Kidney epithelial cell (primary cell): ENCODE data around the gene RAD51C. TPM values are rescaled to one million over a fixed set of nuclear protein-coding genes. Genes with fewer than 3 reads are reported as not detected.
"Not testable (repeated sequence)": the region's sequence is repeated elsewhere in the genome, so short reads cannot be mapped to it uniquely, and the experiment has no call there.

Experiments
- DNase-seq: peaks from one replicate; pipeline ENCODE4 v3.0.0-alpha.2; 2010; ENCODE audit warnings: low read depth
- H3K27me3 ChIP-seq: 2 replicates; pipeline ENCODE4 v1.6.0; 2011; ENCODE audit warnings: low read length; ENCODE audit not compliant: control insufficient read depth, insufficient read depth
- H3K36me3 ChIP-seq: 2 replicates; pipeline ENCODE4 v1.5.1; 2011; ENCODE audit warnings: low read length; ENCODE audit not compliant: control insufficient read depth, insufficient read depth
- H3K4me3 ChIP-seq: 2 replicates; pipeline ENCODE4 v1.5.1; 2011; ENCODE audit warnings: low read depth, mild to moderate bottlenecking, control low read depth, low read length
- total RNA-seq: library from RNA; depleted of rRNA; stranded (reverse); fragments of >200 nt; gene quantifications from 2 replicates; pipeline ENCODE4 v1.2.3, GENCODE V29; 2015
- TF ChIP-seq, protein P1 (sequence below): IDR thresholded peaks from 2 replicates; pipeline ENCODE4 v1.5.1; 2011; ENCODE audit warnings: mild to moderate bottlenecking, moderate library complexity, low read length, control low read depth, inconsistent platforms; ENCODE audit not compliant: insufficient read depth, poor library complexity, severe bottlenecking

Gene RAD51C
- total RNA-seq, 1 donor from 2014 or later: 26.9 TPM

DNA sequence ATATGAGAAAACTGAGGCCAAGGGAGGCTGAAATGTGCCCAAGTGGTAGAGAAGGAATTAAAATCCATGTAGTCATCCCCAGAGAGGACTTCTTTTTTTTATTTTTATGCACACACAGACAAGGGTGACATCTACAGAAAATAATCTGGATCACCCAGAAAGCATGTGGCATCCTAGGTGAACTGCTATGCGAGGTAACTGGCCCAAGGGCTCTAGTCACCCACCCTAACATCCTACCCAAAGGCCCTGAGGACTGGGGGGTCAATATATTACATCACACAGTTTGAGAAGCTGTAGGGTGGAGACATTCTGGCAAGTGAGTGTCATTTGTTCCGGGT, 23.8 kb upstream of the RAD51C start:
- TF ChIP-seq, protein P1, sequence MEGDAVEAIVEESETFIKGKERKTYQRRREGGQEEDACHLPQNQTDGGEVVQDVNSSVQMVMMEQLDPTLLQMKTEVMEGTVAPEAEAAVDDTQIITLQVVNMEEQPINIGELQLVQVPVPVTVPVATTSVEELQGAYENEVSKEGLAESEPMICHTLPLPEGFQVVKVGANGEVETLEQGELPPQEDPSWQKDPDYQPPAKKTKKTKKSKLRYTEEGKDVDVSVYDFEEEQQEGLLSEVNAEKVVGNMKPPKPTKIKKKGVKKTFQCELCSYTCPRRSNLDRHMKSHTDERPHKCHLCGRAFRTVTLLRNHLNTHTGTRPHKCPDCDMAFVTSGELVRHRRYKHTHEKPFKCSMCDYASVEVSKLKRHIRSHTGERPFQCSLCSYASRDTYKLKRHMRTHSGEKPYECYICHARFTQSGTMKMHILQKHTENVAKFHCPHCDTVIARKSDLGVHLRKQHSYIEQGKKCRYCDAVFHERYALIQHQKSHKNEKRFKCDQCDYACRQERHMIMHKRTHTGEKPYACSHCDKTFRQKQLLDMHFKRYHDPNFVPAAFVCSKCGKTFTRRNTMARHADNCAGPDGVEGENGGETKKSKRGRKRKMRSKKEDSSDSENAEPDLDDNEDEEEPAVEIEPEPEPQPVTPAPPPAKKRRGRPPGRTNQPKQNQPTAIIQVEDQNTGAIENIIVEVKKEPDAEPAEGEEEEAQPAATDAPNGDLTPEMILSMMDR: no peak
- DNase-seq: no peak
- no peak overlapping the region for H3K4me3 ChIP-seq
- H3K27me3 ChIP-seq: no peaks in the 10 kb centered on the region
- no peaks in the 10 kb centered on the region for H3K36me3 ChIP-seq

DNA sequence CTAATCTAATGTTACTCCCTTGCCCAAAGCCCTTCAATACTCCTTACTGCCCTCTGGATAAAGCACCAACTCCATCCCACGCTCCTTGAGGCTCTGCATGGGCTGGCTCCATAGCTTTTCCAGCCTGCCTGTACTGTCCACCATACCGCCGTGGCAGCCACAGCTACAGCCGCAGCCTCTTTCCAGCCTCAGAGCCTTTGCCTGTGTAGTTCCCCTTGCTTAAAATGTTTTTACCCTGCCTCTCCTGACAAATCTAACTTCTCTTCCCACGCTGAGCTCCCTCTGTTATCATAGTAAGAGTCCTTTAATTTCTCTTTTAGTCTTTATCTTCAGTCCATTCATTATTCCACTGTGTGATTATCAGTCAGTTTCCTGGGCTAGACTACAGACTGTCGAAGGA, 22.5 kb upstream of the RAD51C start:
- H3K27me3 ChIP-seq: no peaks in the 10 kb centered on the region
- H3K4me3 ChIP-seq: no peak overlapping the region
- DNase-seq: no peak
- TF ChIP-seq, protein P1: no peak
- no peaks in the 10 kb centered on the region for H3K36me3 ChIP-seq

DNA sequence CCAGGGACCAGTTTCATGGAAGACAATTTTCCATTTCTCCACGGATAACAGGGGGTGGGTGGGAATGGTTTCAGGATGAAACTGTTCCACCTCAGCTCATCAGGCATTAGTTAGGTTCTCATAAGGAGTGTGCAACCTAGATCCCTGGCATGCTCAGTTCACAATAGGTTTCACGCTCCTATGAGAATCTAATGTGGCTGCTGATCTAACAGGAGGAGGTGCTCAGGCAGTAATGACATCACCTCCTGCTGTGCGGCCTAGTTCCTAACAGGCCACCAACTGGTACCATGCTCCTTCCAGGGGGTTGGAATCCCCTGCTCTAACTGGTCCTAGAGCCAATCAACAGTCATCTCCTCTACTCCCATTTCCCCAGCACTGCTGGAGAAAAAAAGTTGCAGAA, 20.4 kb upstream of the RAD51C start:
- DNase-seq: no peak
- H3K27me3 ChIP-seq: no peaks in the 10 kb centered on the region
- no peak overlapping the region for H3K4me3 ChIP-seq
- H3K36me3 ChIP-seq: no peaks in the 10 kb centered on the region
- TF ChIP-seq, protein P1: no peak

DNA sequence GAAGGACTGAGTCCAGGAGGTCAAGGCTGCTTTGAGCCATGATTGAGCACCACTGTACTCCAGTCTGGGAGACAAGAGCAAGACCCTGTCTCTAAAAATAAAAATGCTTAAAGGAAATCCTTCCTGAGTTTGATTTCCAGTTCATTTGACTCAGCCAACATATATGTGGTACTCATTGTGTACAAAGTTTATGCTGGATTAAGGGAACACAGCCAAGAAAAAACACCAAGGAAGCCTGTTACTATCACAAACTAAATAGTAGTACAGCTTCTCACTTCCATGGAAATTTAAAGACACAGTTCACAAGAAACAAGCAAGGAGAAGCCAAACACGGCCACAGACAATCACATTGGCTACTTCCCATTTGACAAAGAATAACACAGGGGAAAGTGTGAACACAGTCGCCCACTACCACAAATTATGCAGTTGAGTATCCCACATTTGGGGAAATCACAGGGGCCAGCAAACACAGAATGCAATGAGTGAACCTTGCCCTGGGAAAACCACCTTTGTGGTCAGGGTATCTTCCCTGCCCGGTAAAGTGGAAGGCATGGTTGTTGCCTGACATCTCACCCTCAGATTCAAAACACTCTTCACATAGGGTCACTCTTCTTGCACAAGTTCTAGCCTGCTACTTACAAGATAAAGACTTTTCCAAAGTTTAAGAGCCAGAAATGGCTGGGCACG, 15.1 kb upstream of the RAD51C start:
- Histone ChIP-seq H3K4me3 (no peak overlapping the region), H3K27me3 (no peaks in the 10 kb centered on the region), H3K36me3 (no peaks in the 10 kb centered on the region)
- no peak for DNase-seq
- TF ChIP-seq, protein P1: no peak

DNA sequence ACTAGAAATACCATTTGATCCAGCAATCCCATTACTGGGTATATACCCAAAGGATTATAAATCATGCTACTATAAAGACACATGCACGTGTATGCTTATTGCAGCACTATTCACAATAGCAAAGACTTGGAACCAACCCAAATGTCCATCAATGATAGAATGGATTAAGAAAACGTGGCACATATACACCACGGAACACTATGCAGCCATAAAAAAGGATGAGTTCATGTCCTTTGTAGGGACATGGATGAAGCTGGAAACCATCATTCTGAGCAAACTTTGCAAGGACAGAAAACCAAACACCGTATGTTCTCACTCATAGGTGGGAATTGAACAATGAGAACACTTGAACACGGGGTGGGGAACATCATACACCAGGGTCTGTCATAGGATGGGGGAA, 14.1 kb upstream of the RAD51C start:
- not testable (repeated sequence) for H3K27me3 ChIP-seq, H3K4me3 ChIP-seq, H3K36me3 ChIP-seq, DNase-seq

DNA sequence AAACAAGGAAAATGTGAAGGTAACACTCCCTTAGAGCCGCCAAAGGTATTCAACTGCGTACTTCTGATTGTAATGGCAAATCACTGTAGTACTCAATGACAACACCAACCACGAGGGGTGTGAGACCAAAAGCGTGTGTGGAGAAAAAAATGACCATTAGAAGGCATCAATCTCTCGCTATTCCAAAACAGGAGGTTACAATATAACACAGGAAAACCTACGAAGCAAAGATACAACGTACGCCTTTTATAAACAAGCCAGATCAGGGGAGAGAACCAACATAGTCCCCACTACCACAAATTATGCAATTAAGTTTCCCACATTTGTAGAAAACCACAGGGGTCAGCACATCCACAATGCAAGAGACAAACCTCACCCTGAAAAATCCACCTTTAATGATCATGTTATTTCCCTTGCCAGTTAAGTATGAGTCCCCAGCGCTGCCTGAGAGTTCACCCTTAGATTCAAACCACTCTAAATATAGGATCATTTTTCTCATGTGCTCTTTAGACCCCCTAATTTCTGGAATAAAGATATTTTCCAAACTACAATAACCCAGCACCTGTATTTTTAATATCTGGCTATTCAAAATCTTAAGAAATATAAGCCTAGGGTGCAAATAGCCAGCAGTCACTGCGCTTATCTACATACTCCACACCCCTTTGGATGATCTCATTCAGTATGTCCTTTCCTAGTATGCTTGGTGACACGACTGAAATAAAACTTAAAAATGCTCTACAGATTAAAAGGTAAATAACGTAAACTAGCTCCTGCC, 13.0 kb upstream of the RAD51C start:
- no peak overlapping the region for H3K4me3 ChIP-seq

More for the DNA sequence above, 13.0 kb upstream of the RAD51C start:
- Histone ChIP-seq H3K36me3 (no peaks in the 10 kb centered on the region), H3K27me3 (no peaks in the 10 kb centered on the region)
- DNase-seq: no peak
- TF ChIP-seq, protein P1: no peak
